Anterior cingulate cortex (tissue), 58 donors: ENCODE data around the gene PRM1.

ENCODE experiments used
- DNase-seq, 58 donors: peaks; one replicate each; lab custom pipeline; 2025; lab: John Stamatoyannopoulos, UW

The PRM1 gene

GRCh38 chr16:11255737-11256660 is 25.1 kb downstream of the PRM1 start, which contains the start of gene SOCS1:
Gene SOCS1, minus strand, starts transcription at chr16:11256204. Its CDS starts 726 bp downstream, at chr16:11255478.
- peak in 56 of 58 donors; percentile 15 to 82 (median 70) for DNase-seq

- peak in 7 of 58 donors; percentile 14 to 54 (median 24) for DNase-seq
These were observed 26.0 kb downstream of the PRM1 start for GRCh38 chr16:11254913-11255736.

GRCh38 chr16:11253995-11254912 is 26.9 kb downstream of the PRM1 start:
- no peak for DNase-seq

GRCh38 chr16:11253009-11253994 is 27.8 kb downstream of the PRM1 start:
- DNase-seq = no peak

- no peak for DNase-seq
These were observed 28.6 kb downstream of the PRM1 start for GRCh38 chr16:11252482-11252931.

GRCh38 chr16:11251525-11252481 is 29.3 kb downstream of the PRM1 start:
- DNase-seq = peak in 1 of 58 donors; percentile 13

GRCh38 chr16:11250786-11251524 is 30.2 kb downstream of the PRM1 start:
- DNase-seq = no peak

- DNase-seq = no peak
These were observed 30.9 kb downstream of the PRM1 start for GRCh38 chr16:11250091-11250785.

- no peak for DNase-seq
These were observed 31.7 kb downstream of the PRM1 start for GRCh38 chr16:11249233-11250061.

GRCh38 chr16:11248133-11248532 is 33.0 kb downstream of the PRM1 start:
- no peak for DNase-seq

GRCh38 chr16:11245988-11246387 is 35.1 kb downstream of the PRM1 start:
- DNase-seq = no peak

GRCh38 chr16:11245222-11245737 is 35.9 kb downstream of the PRM1 start:
- no peak for DNase-seq

- DNase-seq = no peak
These were observed 38.5 kb downstream of the PRM1 start for GRCh38 chr16:11242658-11243057.

GRCh38 chr16:11241480-11242204 is 39.5 kb downstream of the PRM1 start:
- no peak for DNase-seq
